ENCODE data around the gene PRDX3. TPM values are rescaled to one million over a fixed set of nuclear protein-coding genes. Genes with fewer than 3 reads are reported as not detected.

PRDX3 gene
- total and polyA plus RNA-seq, 4 donors = 176 to 307 (median 258) TPM

DNA sequence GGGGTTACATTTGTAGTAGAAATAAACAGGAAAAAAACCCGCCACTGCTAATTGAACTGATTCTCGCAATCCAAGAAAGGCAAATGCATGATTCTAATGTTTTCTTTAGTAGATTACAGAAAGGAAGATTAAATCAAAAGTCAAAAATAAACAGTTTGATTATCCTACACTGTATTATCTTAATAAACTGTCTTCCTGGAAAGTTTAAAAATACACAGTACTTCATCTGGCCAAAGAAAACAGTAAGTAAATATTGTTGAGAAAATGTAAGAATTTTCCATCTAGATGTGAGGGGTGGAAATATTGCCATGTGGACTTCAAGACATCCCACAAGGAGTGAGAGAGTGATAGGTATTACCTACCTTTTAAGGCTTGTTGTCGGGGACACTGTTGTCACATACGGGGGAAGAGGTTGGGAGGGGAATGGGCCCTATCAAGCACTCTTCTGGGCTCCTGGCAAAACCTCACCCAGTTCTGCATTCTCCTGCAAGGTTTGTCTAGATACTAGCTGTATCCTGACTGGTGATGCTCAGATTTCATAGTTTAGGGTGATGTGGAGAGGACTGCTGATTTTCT lies 46.6 kb upstream of the PRDX3 start:
- no peak for DNase-seq (ENCODE audit: low spot score)
- H3K27me3 ChIP-seq (ENCODE audit: control insufficient read depth in 4 of 4, insufficient read depth in 4 of 4, low read length in 3 of 4) = no peaks in the 10 kb centered on the region
- no peak for TF ChIP-seq TAF1 (conservative IDR thresholded peaks at IDR 0.05)
- TF ChIP-seq SP1 (IDR thresholded peaks at IDR 0.05) = no peak
- no peak for TF ChIP-seq NR2F2 (IDR thresholded peaks at IDR 0.05)
- no peak for TF ChIP-seq GABPA (IDR thresholded peaks at IDR 0.05 in 1 of 2, conservative IDR thresholded peaks at IDR 0.05 in 1 of 2)
- no peak for TF ChIP-seq EGR1 (IDR thresholded peaks at IDR 0.05; ENCODE audit: low read depth in 2 of 2)
- TF ChIP-seq FOXA1 (IDR thresholded peaks at IDR 0.05) = no peak
- no peak for TF ChIP-seq YY1 (IDR thresholded peaks at IDR 0.05)
- TF ChIP-seq, protein P1, sequence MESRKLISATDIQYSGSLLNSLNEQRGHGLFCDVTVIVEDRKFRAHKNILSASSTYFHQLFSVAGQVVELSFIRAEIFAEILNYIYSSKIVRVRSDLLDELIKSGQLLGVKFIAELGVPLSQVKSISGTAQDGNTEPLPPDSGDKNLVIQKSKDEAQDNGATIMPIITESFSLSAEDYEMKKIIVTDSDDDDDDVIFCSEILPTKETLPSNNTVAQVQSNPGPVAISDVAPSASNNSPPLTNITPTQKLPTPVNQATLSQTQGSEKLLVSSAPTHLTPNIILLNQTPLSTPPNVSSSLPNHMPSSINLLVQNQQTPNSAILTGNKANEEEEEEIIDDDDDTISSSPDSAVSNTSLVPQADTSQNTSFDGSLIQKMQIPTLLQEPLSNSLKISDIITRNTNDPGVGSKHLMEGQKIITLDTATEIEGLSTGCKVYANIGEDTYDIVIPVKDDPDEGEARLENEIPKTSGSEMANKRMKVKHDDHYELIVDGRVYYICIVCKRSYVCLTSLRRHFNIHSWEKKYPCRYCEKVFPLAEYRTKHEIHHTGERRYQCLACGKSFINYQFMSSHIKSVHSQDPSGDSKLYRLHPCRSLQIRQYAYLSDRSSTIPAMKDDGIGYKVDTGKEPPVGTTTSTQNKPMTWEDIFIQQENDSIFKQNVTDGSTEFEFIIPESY (IDR thresholded peaks at IDR 0.05) = no peak
- TF ChIP-seq, protein P2, sequence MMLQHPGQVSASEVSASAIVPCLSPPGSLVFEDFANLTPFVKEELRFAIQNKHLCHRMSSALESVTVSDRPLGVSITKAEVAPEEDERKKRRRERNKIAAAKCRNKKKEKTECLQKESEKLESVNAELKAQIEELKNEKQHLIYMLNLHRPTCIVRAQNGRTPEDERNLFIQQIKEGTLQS (IDR thresholded peaks at IDR 0.05) = no peak
- TF ChIP-seq, protein P3, sequence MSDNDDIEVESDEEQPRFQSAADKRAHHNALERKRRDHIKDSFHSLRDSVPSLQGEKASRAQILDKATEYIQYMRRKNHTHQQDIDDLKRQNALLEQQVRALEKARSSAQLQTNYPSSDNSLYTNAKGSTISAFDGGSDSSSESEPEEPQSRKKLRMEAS (IDR thresholded peaks at IDR 0.05) = no peak
- TF ChIP-seq, protein P4, sequence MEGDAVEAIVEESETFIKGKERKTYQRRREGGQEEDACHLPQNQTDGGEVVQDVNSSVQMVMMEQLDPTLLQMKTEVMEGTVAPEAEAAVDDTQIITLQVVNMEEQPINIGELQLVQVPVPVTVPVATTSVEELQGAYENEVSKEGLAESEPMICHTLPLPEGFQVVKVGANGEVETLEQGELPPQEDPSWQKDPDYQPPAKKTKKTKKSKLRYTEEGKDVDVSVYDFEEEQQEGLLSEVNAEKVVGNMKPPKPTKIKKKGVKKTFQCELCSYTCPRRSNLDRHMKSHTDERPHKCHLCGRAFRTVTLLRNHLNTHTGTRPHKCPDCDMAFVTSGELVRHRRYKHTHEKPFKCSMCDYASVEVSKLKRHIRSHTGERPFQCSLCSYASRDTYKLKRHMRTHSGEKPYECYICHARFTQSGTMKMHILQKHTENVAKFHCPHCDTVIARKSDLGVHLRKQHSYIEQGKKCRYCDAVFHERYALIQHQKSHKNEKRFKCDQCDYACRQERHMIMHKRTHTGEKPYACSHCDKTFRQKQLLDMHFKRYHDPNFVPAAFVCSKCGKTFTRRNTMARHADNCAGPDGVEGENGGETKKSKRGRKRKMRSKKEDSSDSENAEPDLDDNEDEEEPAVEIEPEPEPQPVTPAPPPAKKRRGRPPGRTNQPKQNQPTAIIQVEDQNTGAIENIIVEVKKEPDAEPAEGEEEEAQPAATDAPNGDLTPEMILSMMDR (IDR thresholded peaks at IDR 0.05; ENCODE audit: low read depth, low read length, missing input control) = no peak
- TF ChIP-seq JUND (IDR thresholded peaks at IDR 0.05) = no peak
- no peak for TF ChIP-seq HNF4A (conservative IDR thresholded peaks at IDR 0.05)
- TF ChIP-seq FOXA2 (IDR thresholded peaks at IDR 0.05) = no peak
- TF ChIP-seq, protein P5, sequence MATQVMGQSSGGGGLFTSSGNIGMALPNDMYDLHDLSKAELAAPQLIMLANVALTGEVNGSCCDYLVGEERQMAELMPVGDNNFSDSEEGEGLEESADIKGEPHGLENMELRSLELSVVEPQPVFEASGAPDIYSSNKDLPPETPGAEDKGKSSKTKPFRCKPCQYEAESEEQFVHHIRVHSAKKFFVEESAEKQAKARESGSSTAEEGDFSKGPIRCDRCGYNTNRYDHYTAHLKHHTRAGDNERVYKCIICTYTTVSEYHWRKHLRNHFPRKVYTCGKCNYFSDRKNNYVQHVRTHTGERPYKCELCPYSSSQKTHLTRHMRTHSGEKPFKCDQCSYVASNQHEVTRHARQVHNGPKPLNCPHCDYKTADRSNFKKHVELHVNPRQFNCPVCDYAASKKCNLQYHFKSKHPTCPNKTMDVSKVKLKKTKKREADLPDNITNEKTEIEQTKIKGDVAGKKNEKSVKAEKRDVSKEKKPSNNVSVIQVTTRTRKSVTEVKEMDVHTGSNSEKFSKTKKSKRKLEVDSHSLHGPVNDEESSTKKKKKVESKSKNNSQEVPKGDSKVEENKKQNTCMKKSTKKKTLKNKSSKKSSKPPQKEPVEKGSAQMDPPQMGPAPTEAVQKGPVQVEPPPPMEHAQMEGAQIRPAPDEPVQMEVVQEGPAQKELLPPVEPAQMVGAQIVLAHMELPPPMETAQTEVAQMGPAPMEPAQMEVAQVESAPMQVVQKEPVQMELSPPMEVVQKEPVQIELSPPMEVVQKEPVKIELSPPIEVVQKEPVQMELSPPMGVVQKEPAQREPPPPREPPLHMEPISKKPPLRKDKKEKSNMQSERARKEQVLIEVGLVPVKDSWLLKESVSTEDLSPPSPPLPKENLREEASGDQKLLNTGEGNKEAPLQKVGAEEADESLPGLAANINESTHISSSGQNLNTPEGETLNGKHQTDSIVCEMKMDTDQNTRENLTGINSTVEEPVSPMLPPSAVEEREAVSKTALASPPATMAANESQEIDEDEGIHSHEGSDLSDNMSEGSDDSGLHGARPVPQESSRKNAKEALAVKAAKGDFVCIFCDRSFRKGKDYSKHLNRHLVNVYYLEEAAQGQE (IDR thresholded peaks at IDR 0.05) = no peak
- no peak for TF ChIP-seq RXRA (IDR thresholded peaks at IDR 0.05)
- peaks cover 6 to 16% (median 13%) of the 10 kb centered on the region in 4 donors for H3K4me1 ChIP-seq (ENCODE audit: control insufficient read depth in 4 of 4, insufficient read depth in 4 of 4, low read length in 3 of 4)
- H3K9me3 ChIP-seq (ENCODE audit: control insufficient read depth in 4 of 4, low read length in 3 of 4) = no peaks in the 10 kb centered on the region
- 85% methylated on average over 4 of the region's 4 CpGs for WGBS
- no peaks in the 10 kb centered on the region for H3K36me3 ChIP-seq (ENCODE audit: control insufficient read depth in 4 of 4, insufficient read depth in 3 of 4, low read depth in 1 of 4, low read length in 3 of 4)
- H3K9ac ChIP-seq (ENCODE audit: low read depth in 1 of 2, low read length in 2 of 2) = no peak overlapping the region
- H3K4me3 ChIP-seq (ENCODE audit: low read depth in 1 of 3, low read length in 3 of 3) = no peak overlapping the region
- no peak overlapping the region for H3K27ac ChIP-seq (ENCODE audit: low read depth in 1 of 2, low read length in 2 of 2)
